Tibial nerve (tissue), 4 donors: ENCODE data around the gene PNKP.

Source experiments
- EP300 ChIP-seq, 2 donors: sonication (generic); formaldehyde crosslinking; IDR thresholded peaks; one replicate each; pipeline ENCODE4 v1.6.1; 2017; ENCODE audit warnings: antibody characterized with exemption in 2 of 2, mild to moderate bottlenecking in 1 of 2
- POLR2A ChIP-seq, 2 donors: fragments of 450-650 bp; IDR thresholded peaks; one replicate each; pipeline ENCODE4 v1.6.1; 2017; ENCODE audit warnings: antibody characterized with exemption in 2 of 2, mild to moderate bottlenecking in 2 of 2, moderate library complexity in 2 of 2
- TF ChIP-seq, protein P1 (sequence below), 5 experiments: fragments of 200-600 bp in 3 of 5; fragments of 450-650 bp in 2 of 5; sonication (generic) in 3 of 5; IDR thresholded peaks; one replicate each; pipeline ENCODE4 v1.5.1; 2016 to 2019; ENCODE audit warnings: antibody characterized with exemption in 5 of 5, mild to moderate bottlenecking in 3 of 5, moderate library complexity in 2 of 5

DNA sequence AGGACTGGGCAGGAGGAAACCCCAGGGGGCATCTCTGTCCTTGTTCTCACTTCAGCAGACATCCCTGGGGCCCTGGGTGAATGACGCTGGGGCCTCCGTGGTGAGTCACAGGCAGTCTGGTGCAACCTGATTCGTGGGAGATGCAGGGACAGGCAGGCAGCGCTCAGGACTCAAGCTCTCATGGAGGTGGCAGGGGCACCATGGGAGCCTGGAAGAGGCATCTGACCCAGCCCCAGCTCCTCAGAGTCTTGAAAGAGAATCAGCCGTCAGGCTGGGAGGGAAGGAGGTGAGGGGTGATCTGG lies 30.4 kb downstream of the PNKP start:
- TF ChIP-seq POLR2A (IDR thresholded peaks at IDR 0.05) (no peak), EP300 (IDR thresholded peaks at IDR 0.05) (no peak)
- TF ChIP-seq, protein P1, sequence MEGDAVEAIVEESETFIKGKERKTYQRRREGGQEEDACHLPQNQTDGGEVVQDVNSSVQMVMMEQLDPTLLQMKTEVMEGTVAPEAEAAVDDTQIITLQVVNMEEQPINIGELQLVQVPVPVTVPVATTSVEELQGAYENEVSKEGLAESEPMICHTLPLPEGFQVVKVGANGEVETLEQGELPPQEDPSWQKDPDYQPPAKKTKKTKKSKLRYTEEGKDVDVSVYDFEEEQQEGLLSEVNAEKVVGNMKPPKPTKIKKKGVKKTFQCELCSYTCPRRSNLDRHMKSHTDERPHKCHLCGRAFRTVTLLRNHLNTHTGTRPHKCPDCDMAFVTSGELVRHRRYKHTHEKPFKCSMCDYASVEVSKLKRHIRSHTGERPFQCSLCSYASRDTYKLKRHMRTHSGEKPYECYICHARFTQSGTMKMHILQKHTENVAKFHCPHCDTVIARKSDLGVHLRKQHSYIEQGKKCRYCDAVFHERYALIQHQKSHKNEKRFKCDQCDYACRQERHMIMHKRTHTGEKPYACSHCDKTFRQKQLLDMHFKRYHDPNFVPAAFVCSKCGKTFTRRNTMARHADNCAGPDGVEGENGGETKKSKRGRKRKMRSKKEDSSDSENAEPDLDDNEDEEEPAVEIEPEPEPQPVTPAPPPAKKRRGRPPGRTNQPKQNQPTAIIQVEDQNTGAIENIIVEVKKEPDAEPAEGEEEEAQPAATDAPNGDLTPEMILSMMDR (IDR thresholded peaks at IDR 0.05) = no peak
